ENCODE data around the gene TSPAN18. TPM values are rescaled to one million over a fixed set of nuclear protein-coding genes. Genes with fewer than 3 reads are reported as not detected.

TSPAN18 gene
- total RNA-seq, 1 donor = under 0.01 TPM

DNA sequence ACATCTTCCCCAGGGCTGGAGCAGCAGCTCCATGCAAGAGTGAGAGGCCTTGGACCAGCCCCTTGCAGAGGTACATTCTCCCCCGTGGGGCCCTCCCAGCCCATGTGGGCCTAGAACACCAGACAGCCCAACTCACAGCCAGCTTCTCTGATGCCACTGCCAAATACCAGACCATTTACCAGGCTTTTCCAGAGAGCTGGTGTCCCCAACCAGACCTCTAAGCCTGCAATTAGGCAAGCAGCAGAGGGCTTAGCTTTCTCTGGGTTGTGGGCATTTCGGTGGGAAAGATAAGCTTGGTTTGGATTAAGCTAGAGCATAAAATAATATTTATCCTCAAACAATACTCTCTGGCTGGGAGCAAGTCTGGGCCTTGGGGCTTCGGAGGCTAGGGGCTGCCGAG, 148.3 kb downstream of the TSPAN18 start:
- no peak for DNase-seq (ENCODE audit: low read depth)
- TF ChIP-seq, protein P1, sequence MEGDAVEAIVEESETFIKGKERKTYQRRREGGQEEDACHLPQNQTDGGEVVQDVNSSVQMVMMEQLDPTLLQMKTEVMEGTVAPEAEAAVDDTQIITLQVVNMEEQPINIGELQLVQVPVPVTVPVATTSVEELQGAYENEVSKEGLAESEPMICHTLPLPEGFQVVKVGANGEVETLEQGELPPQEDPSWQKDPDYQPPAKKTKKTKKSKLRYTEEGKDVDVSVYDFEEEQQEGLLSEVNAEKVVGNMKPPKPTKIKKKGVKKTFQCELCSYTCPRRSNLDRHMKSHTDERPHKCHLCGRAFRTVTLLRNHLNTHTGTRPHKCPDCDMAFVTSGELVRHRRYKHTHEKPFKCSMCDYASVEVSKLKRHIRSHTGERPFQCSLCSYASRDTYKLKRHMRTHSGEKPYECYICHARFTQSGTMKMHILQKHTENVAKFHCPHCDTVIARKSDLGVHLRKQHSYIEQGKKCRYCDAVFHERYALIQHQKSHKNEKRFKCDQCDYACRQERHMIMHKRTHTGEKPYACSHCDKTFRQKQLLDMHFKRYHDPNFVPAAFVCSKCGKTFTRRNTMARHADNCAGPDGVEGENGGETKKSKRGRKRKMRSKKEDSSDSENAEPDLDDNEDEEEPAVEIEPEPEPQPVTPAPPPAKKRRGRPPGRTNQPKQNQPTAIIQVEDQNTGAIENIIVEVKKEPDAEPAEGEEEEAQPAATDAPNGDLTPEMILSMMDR (IDR thresholded peaks at IDR 0.05; ENCODE audit: insufficient read depth, low read depth, low read length) = no peak
- H3K4me3 ChIP-seq (ENCODE audit: low read depth, low read length) = no peak overlapping the region

DNA sequence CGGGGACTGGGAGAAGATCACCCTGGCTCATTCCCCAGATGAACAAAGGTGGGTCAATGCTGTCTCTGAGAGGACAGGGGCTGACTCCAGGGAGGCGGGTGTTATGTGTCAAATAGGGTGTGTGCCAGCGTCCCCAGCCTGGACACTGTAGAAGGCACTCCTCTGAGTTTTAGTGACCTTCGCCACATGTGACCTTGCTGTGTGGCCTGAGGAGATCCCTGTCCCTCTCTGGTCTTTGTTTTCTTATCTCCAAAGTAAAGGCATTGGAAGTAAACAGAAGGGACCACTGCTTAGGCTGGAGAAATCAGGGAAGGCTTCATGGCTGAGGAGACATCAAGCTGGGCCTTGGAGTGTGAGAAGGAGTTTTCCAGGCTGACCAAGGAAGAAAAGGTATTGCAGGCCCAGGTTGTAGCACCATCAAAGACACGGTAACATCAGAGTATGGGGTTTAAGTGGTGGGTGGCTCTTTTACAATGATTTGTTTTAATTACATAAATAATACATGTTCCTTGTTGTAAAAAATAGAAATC, 149.5 kb downstream of the TSPAN18 start:
- DNase-seq (ENCODE audit: low read depth) = no peak
- H3K4me3 ChIP-seq (ENCODE audit: low read depth, low read length) = no peak overlapping the region
- TF ChIP-seq, protein P1 (IDR thresholded peaks at IDR 0.05; ENCODE audit: insufficient read depth, low read depth, low read length) = no peak

DNA sequence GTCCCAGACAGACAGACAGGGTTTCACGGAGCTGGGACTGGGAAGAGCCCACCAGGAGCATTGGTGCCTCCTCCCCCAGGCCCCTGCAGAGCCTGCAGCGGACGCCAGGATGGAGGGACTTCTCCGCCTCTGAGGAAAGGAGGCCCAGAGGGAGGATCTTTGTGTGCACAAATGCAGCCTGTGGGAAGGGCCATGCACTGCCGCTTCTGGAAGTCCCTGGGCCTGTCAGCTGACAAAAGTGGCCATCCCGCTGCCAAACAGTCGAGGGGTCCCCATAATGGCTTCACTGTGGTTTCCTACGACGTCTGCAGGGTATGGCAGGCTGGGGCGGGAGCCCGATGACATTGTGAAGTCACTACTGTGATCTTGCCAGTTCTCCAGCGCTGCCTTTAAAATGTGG, 150.1 kb downstream of the TSPAN18 start:
- no peak overlapping the region for H3K4me3 ChIP-seq (ENCODE audit: low read depth, low read length)
- TF ChIP-seq, protein P1 (IDR thresholded peaks at IDR 0.05; ENCODE audit: insufficient read depth, low read depth, low read length) = no peak
- no peak for DNase-seq (ENCODE audit: low read depth)

DNA sequence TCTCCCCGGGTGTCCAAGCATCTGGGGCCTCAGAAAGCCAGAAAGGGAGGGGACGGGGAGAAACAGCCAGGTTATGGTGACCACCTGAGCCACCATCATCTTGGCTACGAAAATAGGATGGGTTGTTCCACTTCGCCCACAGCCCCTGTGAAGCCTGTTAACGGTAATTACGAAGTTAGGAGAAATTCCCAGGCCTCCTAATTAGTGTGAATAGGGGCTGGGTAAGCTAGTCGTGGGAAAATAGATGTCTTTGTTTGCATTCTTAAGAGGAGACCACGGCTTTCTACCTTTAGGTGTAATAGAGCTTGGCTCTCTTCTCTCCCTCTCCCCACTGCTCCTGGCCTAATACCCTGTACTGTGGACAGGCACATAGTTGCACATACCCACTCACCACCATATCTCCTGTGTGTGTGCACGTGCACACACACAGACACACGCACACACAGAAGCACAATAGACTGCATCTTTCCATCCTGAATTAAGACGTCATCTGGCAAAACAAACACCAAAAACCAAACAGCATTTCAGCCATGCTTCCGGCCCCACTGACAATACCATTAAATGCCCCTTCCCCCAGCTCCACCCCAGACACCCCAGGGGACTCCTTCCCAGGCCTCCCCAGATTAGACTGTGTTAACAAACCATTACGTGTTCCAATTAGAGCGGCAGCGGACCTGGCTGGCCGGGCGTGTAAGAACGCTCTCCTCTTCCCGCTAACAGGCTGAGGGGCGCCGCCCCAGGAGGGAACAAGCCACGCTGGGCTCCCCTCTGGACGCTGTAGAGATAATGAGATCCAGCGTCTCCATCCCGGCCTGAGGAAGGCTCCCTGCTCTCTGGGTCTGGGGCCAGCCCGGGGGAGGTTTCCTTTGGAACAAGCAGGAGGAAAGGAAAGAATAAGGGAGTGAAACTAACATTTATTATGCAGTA, 151.1 kb downstream of the TSPAN18 start:
- no peak for DNase-seq (ENCODE audit: low read depth)
- TF ChIP-seq, protein P1 (IDR thresholded peaks at IDR 0.05; ENCODE audit: insufficient read depth, low read depth, low read length) = no peak
- H3K4me3 ChIP-seq (ENCODE audit: low read depth, low read length) = no peak overlapping the region

DNA sequence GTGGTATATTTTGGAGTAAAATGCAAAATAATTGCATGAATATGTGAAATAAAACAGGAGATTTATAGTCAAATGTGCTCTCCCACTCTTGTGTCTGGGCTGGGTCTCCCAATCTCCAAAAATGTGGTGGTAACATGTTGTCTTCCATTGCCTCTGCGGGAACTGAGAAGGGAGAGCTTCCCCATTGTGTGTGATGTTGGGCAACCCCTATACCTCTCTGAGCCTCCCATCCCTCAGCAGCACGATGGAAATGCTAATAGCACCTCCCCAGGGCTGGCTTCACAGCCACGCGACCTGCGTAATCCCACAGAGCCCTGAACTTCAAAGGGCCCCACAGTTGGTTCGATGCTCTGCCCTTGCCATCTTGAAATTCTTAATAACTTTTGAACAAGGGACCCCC, 151.9 kb downstream of the TSPAN18 start:
- DNase-seq (ENCODE audit: low read depth) = no peak
- H3K4me3 ChIP-seq (ENCODE audit: low read depth, low read length) = no peak overlapping the region
- TF ChIP-seq, protein P1 (IDR thresholded peaks at IDR 0.05; ENCODE audit: insufficient read depth, low read depth, low read length) = no peak

DNA sequence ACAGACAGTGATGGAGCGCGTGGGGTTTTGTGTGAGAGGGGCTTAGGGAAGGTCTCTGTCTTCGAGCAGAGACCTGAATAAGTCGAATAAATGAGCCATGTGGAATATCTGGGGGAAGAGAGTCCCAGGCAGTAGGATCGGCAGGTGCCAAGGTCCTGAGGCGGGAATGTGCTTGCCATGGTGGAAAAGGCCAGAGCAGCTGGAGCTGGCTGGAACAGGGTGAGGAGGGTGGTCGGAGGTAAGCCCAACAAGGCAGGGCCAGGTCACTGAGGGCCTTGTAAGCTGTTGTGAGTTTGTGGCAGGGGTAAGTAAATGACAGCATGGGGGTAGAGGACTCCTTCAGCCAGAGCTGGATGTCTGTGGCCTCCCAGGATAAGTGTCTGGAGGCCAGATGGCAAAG, 152.7 kb downstream of the TSPAN18 start:
- no peak for DNase-seq (ENCODE audit: low read depth)
- TF ChIP-seq, protein P1 (IDR thresholded peaks at IDR 0.05; ENCODE audit: insufficient read depth, low read depth, low read length) = no peak

More for the DNA sequence above, 152.7 kb downstream of the TSPAN18 start:
- H3K4me3 ChIP-seq (ENCODE audit: low read depth, low read length) = no peak overlapping the region

All from fibroblast of villous mesenchyme (primary cell).